Neural crest cell (in vitro differentiated cells): ENCODE results near the gene GXYLT2. TPM values are rescaled to one million over a fixed set of nuclear protein-coding genes. Genes with fewer than 3 reads are reported as not detected.

Source experiments
- DNase-seq: peaks from one replicate; pipeline ENCODE4 v3.0.0; 2021; ENCODE audit warnings: low read depth, mixed read lengths, low spot score
- H3K27ac Mint-ChIP-seq: one replicate; pipeline ENCODE4 v1.8.0; 2021; ENCODE audit warnings: mild to moderate bottlenecking, mixed read lengths; ENCODE audit not compliant: unreplicated experiment
- H3K27me3 Mint-ChIP-seq: 2 replicates; pipeline ENCODE4 v1.8.0; 2021; ENCODE audit warnings: low read depth, mild to moderate bottlenecking, mixed read lengths
- H3K36me3 Mint-ChIP-seq: 2 replicates; pipeline ENCODE4 v1.8.0; 2021; ENCODE audit warnings: low read depth, mild to moderate bottlenecking, mixed read lengths
- H3K4me1 Mint-ChIP-seq: 2 replicates; pipeline ENCODE4 v1.8.0; 2021; ENCODE audit warnings: mixed read lengths
- H3K4me3 Mint-ChIP-seq: one replicate; pipeline ENCODE4 v1.8.0; 2021; ENCODE audit warnings: mild to moderate bottlenecking, mixed read lengths
- H3K9me3 Mint-ChIP-seq: 2 replicates; pipeline ENCODE4 v1.8.0; 2021; ENCODE audit warnings: mixed read lengths
- CTCF ChIP-seq: fragments of 200-600 bp; sonication (generic); conservative IDR thresholded peaks from 2 replicates; pipeline ENCODE4 v1.5.0; 2021; ENCODE audit warnings: antibody characterized with exemption, mild to moderate bottlenecking
- total RNA-seq: library from RNA; stranded (reverse); gene quantifications from 2 replicates; pipeline ENCODE4 v1.2.1, GENCODE V29; 2021

Gene GXYLT2
- total RNA-seq, 1 donor from 2014 or later: 1.2 TPM

GRCh38 chr3:72930754-72931153 lies 42.9 kb downstream of the GXYLT2 start:
- Mint-ChIP-seq H3K4me1 (no peaks in the 10 kb centered on the region), H3K27ac (no peak overlapping the region), H3K4me3 (no peak overlapping the region)

GRCh38 chr3:72932416-72932815 lies 44.6 kb downstream of the GXYLT2 start:
- TF ChIP-seq CTCF: no peak
- Mint-ChIP-seq H3K27ac (no peak overlapping the region), H3K4me1 (no peaks in the 10 kb centered on the region), H3K27me3 (peaks cover 31% of the 10 kb centered on the region), H3K9me3 (no peaks in the 10 kb centered on the region), H3K4me3 (no peak overlapping the region), H3K36me3 (no peaks in the 10 kb centered on the region)
- DNase-seq: no peak

More at GRCh38 chr3:72930754-72931153, 42.9 kb downstream of the GXYLT2 start:
- DNase-seq: no peak
- Mint-ChIP-seq H3K27me3 (peaks cover 36% of the 10 kb centered on the region), H3K9me3 (no peaks in the 10 kb centered on the region), H3K36me3 (no peaks in the 10 kb centered on the region)
- TF ChIP-seq CTCF: no peak

GRCh38 chr3:72938471-72939265 lies 50.8 kb downstream of the GXYLT2 start:
- DNase-seq: peak; percentile 12
- H3K4me1 Mint-ChIP-seq: peaks cover 5% of the 10 kb centered on the region
- H3K36me3 Mint-ChIP-seq: no peaks in the 10 kb centered on the region
- H3K4me3 Mint-ChIP-seq: no peak overlapping the region
- no peak overlapping the region for H3K27ac Mint-ChIP-seq
- peak; percentile 81 for TF ChIP-seq CTCF
- H3K27me3 Mint-ChIP-seq: peaks cover 27% of the 10 kb centered on the region
- H3K9me3 Mint-ChIP-seq: no peaks in the 10 kb centered on the region

- Mint-ChIP-seq H3K9me3 (no peaks in the 10 kb centered on the region), H3K36me3 (no peaks in the 10 kb centered on the region), H3K4me3 (no peak overlapping the region), H3K4me1 (peaks cover 5% of the 10 kb centered on the region), H3K27ac (no peak overlapping the region), H3K27me3 (peaks cover 24% of the 10 kb centered on the region)
- DNase-seq: no peak
- TF ChIP-seq CTCF: no peak
Measured at GRCh38 chr3:72941245-72941644, 53.4 kb downstream of the GXYLT2 start.

- Mint-ChIP-seq H3K27me3 (peaks cover 15% of the 10 kb centered on the region), H3K27ac (no peak overlapping the region), H3K36me3 (no peaks in the 10 kb centered on the region), H3K4me1 (peaks cover 5% of the 10 kb centered on the region), H3K4me3 (no peak overlapping the region), H3K9me3 (no peaks in the 10 kb centered on the region)
- TF ChIP-seq CTCF: no peak
- DNase-seq: no peak
Measured at GRCh38 chr3:72942427-72942826, 54.6 kb downstream of the GXYLT2 start.
